SW480 (cell line): ENCODE data around the gene MYO18A.
"Not testable (repeated sequence)": the region's sequence is repeated elsewhere in the genome, so short reads cannot be mapped to it uniquely, and the experiment has no call there.

Source experiments
- DNase-seq: peaks from one replicate; pipeline ENCODE4 v3.0.0-alpha.2; 2016; ENCODE audit warnings: low spot score

The MYO18A gene

DNA sequence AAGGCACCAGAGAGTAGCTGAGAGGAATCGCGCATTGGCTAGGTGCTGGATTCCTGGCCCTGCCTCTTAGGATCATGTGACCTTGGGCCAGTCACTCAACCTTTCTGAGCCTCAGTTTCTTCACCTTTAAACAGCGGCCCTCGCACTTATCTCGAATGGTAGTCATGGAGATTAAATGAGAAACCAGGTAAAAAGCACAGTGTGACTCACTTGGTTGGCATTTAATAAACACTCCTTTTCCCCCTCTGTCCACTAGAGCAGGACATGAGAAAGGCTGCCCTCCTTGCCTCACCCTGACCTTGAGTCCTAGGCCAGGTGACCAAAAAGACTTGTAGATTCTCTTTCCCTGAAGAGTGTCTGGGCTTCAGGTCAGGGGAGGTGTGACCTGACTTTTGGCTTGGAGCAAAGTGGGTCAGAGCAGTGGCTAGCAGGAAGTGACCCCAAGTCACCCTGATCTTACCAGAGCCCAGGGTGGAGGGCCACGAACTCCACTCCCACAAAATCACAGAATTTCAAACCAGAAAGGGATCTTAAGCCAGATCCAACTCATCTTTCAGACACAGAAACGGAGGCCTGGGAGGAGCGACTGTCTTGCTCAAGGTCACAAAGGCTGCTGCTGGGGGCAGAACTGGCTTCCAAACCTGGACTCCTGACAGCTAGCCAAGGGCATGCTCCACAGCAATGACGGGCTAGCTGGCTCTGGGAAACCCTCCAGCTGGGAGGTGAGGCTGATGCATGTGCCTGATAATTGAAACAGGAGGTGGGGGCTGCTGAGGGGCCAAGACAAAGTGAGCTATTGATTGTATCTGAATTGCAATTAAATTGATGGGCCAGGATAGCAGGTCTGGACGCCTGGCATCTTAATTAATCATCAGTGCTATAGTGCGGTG lies 72.0 kb downstream of the MYO18A start:
- peak; percentile 33 for DNase-seq

DNA sequence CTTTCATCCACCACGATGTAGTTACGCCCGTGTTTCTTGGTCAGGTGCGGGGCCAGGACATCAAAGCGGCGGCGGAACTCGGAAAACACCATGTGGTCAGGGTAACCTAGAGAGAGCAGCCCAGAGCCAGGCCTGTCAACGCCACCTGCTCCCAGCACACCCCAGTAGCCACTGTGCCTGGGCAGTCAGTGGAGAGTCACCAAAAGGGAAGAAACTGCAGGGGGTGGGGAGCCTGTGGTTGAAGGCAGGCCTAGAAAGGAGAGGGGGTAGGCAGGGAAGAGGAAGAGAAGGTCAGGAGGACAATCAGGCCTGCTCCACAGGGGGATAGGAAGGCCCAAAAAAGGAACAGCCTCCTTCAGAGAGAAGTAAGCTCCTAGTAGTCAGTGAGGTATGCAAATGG lies 73.1 kb downstream of the MYO18A start:
- DNase-seq: no peak

DNA sequence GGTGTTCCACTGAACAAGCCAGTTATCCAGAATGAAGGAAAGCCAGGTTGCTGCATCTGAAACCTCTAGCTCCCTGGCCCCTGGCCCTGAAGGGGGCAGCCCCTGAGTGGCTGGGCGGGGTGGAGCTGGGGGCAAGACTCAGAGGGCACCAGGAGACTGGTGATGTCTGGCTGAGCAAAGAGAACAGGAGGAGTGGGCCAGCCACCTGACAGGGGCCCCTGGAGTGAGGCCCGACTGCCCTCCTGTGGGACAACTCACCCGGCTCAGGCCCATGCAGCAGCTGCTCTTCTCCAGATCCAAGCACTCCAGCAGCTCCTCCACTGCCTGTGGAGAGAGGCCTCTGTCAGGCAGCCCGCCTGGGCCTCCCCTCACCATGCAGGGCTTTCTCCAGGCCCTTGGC lies 76.9 kb downstream of the MYO18A start:
- DNase-seq: no peak

DNA sequence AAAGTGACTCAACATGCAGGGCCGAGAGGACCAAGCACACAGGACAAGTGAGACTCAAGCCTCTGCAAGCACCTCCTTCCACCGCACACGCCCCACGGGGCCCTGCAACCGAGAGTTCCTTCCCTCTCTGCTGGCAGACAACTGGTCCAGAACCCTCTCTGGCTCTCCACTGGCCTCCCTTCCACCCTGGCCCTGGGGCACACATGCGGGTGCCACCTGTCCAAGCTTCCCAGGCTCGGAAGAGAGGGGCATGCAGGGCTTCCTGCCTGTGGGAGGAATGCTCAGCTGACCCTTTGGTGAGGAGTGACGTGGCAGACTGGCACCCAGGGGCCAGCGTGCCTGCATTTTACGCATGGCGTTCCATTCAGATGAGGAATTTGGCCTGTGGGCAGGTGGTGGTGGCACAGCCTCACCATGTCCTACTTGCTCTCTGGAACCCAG lies 77.4 kb downstream of the MYO18A start:
- DNase-seq: no peak

DNA sequence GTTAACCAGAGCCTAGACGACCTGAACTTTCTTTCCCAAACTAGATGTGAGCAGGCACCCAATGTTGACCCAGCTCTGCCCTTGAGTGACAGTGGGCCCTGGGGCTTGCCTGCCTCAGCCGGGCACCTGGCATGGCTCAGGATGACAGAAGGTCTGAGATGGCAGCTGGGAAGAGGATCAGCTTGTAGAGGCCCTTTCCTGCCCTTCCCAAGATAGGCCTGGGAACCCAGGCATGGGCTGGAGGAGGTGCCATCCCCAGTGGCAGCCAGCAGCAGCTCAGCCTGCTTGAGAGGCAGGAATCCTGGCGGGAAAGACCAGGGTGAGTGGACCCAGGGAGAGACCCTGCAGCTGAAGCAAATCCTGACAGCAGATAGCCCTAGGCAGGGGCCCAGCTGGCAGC lies 78.2 kb downstream of the MYO18A start:
- DNase-seq: no peak

DNA sequence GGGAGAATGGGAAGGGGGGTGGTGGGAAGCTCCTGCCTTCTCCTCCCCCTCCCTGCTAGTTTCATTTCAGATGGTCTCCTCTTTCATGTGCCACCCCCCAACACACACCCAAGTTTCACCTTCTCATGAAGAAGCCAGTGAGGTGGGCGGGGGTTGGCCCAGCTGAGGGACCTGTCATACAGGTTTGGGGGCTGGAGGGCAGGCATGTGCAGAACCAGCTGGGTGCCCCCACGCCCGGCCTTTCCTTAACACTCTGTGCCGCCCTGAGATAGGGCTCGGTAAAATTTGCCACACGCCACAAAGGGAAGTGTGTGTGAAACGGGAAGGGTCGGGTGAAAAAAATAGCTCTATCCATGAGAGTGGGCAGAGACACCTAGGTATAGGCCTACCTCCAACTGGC lies 79.9 kb downstream of the MYO18A start:
- DNase-seq: no peak

DNA sequence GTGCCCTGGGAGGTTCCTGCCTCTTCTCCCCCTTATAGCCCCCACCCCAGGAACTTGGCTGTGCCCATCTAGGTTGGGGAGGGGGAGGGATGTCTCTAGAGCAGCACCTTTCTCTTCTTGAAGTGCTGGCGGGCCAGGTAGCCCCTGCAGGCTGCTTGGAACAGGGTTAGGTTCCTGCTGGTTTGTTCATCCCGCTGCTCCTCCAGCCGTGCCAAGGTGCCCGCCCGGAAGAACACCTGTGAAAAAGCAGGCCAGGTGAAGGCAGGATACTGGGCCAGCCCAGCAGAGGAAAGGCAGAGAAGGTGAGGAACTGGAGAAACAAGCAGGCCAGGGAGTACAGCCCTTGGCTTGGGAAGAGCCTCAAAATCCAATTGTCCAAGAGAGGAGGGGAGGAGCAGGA lies 80.7 kb downstream of the MYO18A start:
- no peak for DNase-seq

DNA sequence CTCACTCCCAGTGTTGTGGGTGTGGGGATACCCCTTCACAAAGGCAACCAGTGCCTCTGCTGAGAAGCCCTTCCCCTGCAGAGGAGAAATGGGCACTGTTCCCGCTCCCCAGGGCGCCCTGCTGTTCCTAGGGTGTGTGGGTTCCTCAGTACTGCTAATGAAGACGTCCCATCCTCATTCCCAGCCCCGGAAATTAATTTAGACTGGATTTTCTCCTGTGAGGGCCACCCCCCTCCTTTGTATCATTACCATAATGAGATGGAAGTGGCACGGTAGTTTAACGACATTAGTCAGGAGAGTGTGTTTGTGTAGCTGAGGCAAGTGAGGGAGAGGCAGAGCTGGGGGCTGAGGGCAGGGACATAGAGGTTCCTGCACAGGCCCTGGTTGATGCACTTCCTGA lies 84.1 kb downstream of the MYO18A start:
- DNase-seq: no peak

DNA sequence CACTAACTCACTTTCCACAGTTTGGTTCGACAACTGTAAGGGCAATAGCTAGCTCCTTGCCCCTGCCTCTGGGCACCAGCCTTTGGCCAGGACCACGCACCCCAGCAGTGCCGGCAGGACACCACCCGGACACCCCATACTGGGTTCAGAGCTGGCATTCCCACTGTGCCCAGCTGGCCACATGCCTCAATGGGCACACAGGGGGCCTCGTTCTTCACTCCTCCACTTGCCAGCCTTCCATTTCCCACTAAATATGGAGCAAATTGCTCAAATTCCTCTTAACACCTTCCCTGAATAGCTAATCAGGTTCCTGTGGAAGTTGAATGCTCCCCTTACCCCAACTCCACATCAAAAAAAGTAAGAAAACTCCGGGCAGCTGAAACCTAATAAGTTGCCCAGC lies 84.8 kb downstream of the MYO18A start:
- DNase-seq: no peak

DNA sequence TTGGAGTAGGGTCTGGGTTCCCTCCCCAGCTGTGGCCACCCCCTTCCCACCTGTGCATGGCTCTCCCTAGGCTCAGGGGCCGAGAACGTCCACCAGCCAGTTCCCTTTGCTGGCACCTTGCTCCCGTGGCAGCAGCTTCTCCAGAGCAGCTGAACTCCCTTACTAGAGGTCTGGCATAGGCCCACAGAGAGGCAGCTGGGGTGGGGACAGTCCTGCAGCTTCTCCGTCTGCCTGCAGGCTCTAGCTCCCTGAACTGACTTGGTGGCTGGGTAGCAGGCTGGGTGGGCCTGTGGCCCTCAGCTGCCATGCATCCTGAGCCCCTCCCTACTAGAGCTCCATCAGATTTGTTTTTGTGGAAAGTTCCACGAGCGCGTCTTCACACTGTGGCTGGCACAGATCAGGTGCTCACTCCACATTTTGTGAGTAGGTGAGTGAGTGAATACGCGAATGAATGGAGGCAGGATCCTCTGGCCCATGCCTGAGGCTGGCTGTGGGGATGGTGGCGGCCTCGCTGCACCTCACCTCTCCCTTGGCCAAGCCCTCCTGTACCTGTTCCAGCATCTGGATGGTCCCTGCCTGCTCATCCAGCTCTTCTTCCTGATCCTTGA lies 86.0 kb downstream of the MYO18A start:
- DNase-seq: no peak

DNA sequence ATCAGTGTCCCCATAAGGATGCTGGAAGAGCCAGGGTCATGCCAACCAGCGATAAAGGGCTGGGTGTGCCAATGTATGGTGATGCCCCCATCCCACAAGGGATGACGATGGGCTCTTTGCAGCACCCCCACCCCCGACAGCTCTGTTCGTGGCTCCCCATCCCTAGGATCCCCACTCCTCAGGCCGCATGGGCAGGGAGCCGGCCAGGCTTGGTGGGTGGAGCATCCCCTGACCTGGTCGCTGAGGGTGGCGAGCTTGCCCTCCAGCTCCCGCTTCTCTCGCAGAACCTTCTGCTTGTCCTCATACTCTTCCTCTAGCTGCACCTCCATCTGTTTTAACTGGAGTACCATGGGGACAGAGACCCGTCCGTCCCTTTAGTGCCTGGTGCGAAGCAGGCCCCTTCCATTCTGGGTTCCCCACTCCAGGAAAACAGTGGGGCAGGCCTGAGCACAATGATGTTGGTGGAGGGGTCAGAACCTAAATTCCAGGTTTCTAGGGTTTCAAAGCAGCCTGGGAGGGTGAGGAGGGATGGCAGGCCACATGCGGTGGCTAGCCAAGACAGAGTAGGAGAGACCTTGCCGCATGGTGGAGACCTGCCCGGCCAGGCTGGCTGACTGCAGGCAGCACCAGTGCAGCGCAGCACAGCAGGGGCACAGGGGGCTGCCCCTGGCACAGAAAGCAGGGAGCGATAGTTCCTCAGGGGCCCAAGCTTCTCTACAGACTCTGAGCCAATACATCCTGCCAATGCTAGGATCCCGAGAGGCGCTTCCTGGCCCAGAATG lies 86.9 kb downstream of the MYO18A start:
- no peak for DNase-seq

DNA sequence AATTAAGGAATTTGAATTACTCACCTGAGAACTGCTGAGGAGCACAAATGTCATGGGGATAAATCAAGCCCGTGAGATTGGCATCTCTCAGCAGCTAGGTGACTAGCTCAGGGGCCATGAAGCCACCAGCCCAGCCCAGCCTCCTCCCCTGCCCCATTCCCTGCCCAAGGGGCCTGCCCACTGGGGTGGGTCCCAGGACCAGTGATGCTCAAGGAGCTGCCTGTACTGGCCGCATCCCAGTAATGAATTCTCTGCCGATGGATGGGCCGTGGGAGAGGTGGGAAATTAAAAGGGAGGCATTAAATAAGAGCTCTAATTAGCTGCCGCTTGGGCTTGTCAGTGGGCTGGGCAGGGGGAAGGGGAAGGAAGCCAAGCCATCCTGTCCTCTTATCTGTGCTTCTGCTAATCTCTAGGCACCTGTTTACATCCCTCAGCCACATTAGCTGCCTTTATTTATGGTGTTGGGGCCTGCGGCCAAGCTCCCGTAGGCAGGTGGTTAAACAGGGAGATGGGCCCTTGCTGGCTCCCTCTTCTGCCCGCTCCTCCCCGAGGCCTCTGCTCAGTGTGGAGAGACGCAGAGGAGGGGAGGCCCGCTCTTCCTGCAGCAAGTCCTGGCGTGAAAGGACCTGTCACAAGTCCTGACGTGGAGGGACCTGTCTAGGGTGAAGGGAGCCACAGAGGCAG lies 88.5 kb downstream of the MYO18A start:
- no peak for DNase-seq

DNA sequence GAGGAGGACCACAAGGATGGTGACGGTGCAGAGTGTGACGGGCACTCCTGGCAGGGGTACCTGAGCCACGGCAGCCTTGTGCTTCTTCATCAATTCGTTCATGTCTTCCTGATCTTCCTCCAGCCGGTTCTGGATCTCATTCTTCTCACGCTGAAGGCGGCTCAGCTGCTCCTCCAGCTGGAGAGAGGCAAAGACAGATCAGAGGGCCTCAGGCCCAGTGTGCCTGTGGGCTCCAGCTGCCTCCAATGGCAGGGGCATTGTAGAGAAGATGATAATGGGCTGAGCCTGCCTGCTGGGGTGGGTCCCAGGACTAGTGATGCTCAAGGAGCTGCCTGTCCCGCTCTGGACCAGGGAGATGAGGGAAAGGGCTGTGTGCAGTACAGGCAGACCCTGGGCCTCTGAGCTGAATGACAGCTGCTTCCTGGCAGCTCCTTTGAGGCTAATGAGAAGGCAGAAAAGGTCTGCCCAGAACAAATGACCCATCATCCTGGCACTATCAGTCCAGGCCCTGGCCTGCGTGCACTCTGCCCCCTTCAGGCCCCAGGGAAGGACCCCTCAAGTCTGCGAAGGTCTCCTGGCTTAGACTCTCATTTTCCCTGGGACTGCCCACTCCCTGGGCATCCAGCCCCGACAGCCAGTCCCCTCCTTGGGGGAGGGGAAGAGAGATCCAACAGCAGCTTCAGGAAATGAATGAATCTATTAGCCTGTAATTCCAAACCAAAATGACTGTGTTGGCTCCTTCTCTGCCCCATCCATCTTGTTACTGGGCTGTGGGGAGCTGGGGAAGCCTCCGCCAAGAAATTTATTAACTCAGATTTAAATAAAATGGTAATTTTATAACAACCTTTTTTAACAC lies 89.2 kb downstream of the MYO18A start:
- no peak for DNase-seq

DNA sequence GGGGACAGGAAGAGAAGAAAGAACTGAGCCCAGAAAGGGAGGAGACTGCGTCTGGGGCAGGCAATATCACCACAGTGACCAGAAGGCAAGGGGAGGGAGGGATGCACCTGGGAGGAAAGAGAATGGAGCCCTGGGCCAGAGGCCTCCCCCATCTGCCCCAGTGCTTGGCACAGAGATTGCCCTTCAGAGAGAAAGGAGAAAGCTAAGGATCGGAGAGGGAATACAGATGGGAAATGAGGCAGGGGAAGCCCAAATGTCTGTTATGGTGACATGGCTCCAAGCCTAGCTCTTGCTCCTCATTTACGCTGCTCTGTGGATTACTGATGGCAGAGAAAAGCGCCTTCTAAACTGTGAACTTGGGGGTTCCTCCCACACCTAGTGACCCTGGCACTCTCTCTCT lies 90.1 kb downstream of the MYO18A start:
- DNase-seq: no peak

DNA sequence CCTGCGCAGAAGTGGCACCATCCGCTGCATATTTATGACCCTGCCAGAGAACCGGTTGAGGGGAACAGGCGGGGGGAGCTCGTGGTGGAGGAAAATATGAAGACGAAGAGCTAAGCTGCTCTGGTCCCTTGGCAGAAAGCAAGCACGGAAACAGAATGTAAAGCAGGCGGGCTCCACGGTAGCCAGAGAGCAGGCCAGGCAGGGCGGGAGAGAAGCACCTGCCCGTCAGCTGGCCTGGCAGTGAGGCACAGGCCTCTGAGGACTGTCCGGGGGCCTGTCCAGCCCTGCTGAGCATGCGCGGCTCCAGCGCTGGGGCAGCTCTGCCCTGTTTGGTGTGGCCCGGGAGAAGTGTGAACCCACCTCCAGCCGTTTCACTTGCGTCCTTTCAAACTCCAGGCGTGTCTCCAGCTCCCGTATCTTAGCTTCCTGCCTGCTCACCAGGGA lies 90.6 kb downstream of the MYO18A start:
- no peak for DNase-seq

DNA sequence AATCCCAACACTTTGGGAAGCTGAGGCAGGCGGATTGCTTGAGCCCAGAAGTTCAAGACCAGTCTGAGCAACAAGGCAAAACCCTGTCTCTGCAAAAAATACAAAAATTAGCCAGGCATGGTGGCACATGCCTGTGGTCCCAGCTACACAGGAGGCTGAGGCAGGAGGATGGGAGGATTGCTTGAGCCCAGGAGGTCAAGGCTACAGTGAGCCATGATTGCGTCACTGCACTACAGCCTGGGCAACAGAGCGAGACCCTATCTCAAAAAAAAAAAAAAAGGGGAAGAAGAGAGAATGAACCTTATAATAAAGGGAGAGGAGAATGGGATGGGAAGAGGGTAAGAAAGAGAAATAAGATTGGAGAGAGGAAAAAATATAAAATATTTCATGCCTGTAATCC lies 91.4 kb downstream of the MYO18A start:
- DNase-seq: not testable (repeated sequence)

DNA sequence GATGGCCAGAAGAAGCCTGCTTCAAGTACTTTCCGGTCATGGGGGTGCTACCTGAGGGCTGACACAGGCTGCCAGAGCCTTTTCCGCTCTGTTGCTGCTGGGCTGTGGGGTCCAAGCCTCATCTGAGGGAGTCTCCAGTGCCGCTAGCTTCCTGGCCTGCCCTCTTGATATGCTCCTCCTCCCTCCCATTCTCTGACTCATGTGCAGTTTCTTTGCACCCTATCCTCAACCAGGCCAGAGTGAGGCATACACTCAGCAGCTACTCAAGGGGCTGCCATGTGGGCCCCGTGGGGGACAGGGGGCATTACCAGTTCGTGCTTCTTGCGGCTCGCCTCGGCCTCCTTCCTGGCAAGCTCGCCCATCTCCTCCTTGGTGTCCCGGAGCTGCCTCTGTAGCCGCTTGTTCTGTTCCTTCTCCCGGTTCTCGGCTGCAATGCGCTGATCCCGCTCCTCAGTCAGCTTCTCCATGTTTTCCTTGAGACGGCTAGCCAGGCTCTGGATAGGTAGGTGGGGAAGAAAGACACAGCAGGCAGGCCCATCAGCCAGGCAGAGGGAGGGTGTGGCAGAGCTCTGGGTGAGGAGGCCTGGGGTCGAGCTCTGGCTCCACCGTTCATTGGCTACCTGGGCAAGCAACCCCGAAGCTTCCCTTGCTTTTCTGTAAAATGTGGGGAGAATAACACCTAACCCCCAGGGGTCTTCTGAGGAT lies 93.4 kb downstream of the MYO18A start:
- DNase-seq: no peak

DNA sequence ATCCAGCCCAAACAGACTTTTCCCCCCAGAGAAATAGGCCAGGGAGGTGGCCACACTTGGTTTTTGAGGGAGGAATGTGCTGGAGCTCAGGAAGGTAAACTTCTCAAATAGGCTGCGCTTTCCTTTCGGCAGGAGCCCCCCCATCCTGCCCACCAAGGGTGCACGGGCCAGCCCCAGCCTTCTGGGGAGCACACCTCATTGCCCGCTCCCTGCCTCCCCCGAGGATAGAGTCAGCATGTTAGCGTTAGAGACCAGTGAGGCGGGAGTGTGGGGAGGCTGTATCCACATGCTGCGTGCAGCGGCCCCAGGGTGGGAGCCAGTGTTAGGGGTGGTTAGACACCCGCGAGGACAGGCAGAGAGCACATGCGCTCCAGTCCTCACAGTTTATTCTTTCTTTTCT lies 95.0 kb downstream of the MYO18A start:
- DNase-seq: no peak

DNA sequence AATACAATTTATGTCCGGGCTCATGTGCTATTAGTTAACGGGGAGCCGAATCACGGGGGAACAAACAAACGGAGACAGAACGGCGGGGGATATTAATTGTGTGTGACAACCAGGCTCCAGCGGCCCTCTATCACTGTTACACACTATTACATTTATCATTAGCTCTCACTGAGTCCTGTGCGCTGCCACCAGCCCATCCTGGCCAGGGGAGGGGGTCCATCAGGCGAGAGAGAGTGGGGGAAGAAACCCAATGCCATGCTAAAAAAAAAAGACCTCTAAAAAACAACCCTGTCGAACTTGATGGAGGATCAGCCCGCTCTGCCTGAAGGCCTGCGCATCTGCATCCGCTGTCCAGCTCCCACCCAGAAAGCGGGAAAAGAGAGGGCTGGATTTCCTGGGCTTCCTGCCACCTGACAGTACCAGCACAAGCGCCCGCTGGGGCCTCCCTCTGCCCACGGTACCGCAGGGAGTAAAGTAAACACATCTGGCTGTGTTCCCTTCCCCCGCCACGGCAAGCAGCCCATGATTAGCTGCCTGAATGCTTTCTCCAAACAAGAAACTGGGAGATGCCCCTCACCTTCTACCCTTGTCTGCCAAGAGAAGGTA lies 95.6 kb downstream of the MYO18A start:
- no peak for DNase-seq

DNA sequence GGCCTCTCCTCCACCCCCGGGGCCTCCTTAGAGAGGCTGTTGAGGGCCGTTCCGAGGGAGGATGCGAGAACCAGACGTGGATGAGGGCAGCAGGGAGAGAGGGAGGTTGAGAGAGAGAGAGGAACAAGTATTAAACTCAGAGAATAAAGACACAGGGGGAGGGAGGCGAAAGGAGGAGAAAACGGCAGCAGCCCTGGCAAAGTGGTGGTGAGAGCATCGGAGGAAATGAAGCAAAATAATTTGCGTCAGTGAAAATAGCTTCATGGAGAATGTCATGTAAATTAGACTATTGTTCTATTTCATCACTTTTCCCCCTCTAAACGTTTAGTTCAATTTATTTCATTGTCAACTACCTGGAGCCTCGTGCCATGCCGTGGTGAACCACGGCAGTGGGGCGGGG lies 99.2 kb downstream of the MYO18A start:
- DNase-seq: no peak
